SU-DHL-6 (cell line): ENCODE data around the gene FRMD3.

Source experiments
- EZH2phosphoT487 ChIP-seq: fragments of 200-600 bp; sonication (generic), shearing (Covaris generic); conservative IDR thresholded peaks from 2 replicates; pipeline ENCODE4 v1.6.1; 2018; ENCODE audit warnings: mild to moderate bottlenecking, antibody characterized with exemption, low read length, moderate library complexity, mixed read lengths
- TF ChIP-seq, protein P1 (sequence below): fragments of 200-600 bp; sonication (generic); IDR thresholded peaks from one replicate; pipeline ENCODE4 v1.5.1; 2017; ENCODE audit warnings: antibody characterized with exemption, mild to moderate bottlenecking, low read length, moderate library complexity; ENCODE audit not compliant: insufficient read depth, poor library complexity, severe bottlenecking

DNA sequence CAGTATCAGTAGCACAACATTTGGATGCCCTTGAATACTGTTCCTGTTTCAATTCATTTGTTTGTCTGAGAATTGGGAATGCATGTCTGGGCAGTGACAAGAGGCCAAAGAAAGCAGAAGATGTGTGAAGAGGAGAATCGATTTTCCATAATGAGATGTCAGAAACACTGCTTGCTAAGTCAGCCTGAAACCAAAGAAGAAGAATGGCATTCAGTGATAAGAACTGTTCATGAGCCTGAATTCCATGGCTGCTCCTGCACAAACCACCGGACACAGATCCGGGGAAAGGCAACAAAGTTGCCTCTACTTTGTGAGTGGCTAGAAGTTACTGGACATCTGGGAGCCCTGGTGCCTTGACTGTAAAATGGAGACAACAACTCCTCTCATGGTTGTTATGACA is 268.1 kb downstream of the FRMD3 start:
- TF ChIP-seq, protein P1, sequence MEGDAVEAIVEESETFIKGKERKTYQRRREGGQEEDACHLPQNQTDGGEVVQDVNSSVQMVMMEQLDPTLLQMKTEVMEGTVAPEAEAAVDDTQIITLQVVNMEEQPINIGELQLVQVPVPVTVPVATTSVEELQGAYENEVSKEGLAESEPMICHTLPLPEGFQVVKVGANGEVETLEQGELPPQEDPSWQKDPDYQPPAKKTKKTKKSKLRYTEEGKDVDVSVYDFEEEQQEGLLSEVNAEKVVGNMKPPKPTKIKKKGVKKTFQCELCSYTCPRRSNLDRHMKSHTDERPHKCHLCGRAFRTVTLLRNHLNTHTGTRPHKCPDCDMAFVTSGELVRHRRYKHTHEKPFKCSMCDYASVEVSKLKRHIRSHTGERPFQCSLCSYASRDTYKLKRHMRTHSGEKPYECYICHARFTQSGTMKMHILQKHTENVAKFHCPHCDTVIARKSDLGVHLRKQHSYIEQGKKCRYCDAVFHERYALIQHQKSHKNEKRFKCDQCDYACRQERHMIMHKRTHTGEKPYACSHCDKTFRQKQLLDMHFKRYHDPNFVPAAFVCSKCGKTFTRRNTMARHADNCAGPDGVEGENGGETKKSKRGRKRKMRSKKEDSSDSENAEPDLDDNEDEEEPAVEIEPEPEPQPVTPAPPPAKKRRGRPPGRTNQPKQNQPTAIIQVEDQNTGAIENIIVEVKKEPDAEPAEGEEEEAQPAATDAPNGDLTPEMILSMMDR = no peak
- TF ChIP-seq EZH2phosphoT487 = no peak
